Breast epithelium (tissue), 3 donors: ENCODE measurements around the gene CCDC43.

ENCODE experiments used
- POLR2A ChIP-seq: fragments of 450-650 bp; IDR thresholded peaks from one replicate; pipeline ENCODE4 v1.6.1; 2016; ENCODE audit warnings: antibody characterized with exemption, mild to moderate bottlenecking, moderate library complexity
- POLR2AphosphoS5 ChIP-seq, 3 donors: sonication (generic); formaldehyde crosslinking; IDR thresholded peaks; one replicate each; pipeline ENCODE4 v1.6.1; 2017; ENCODE audit warnings: antibody characterized with exemption in 3 of 3
- TF ChIP-seq, protein P1 (sequence below), 3 donors: fragments of 450-650 bp; IDR thresholded peaks; one replicate each; pipeline ENCODE4 v1.5.1; 2016 to 2017; ENCODE audit warnings: antibody characterized with exemption in 3 of 3, mild to moderate bottlenecking in 3 of 3, moderate library complexity in 3 of 3

DNA sequence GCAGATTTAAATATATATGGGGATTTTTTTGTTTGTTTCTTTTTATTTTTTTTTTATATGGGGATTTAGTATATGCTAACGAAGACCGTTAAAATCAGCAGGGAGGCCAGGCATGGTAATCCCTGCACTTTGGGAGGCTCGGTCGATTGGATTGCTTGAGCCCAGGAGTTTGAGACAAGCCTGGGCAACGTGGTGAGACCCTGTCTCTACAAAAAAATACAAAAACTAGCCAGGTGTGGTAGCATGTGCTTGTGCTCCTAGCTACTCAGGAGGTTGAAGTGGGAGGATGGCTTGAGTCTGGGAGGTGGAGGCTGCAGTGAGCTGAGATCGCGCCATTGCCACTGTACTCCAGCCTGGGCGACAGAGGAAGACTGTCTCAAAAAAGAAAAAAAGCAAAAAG is 55.6 kb downstream of the CCDC43 start:
- TF ChIP-seq, protein P1, sequence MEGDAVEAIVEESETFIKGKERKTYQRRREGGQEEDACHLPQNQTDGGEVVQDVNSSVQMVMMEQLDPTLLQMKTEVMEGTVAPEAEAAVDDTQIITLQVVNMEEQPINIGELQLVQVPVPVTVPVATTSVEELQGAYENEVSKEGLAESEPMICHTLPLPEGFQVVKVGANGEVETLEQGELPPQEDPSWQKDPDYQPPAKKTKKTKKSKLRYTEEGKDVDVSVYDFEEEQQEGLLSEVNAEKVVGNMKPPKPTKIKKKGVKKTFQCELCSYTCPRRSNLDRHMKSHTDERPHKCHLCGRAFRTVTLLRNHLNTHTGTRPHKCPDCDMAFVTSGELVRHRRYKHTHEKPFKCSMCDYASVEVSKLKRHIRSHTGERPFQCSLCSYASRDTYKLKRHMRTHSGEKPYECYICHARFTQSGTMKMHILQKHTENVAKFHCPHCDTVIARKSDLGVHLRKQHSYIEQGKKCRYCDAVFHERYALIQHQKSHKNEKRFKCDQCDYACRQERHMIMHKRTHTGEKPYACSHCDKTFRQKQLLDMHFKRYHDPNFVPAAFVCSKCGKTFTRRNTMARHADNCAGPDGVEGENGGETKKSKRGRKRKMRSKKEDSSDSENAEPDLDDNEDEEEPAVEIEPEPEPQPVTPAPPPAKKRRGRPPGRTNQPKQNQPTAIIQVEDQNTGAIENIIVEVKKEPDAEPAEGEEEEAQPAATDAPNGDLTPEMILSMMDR (IDR thresholded peaks at IDR 0.05) = no peak
- no peak for TF ChIP-seq POLR2AphosphoS5 (IDR thresholded peaks at IDR 0.05)
- TF ChIP-seq POLR2A = no peak
